ENCODE results near the gene DPH3. TPM values are rescaled to one million over a fixed set of nuclear protein-coding genes. Genes with fewer than 3 reads are reported as not detected.

DPH3 gene
- total RNA-seq, 1 donor from 2014 or later: 30.5 TPM

GRCh38 chr3:16289144-16289889 is 24.6 kb upstream of the DPH3 start:
- no peak for TF ChIP-seq CTCF (IDR thresholded peaks at IDR 0.05; ENCODE audit: insufficient read depth, low read length, poor library complexity, severe bottlenecking)
- Histone ChIP-seq H3K36me3 (ENCODE audit: control insufficient read depth, insufficient read depth, low read length) (no peaks in the 10 kb centered on the region), H3K27me3 (ENCODE audit: control insufficient read depth, insufficient read depth, low read length) (no peaks in the 10 kb centered on the region), H3K4me3 (ENCODE audit: low read depth, low read length) (no peak overlapping the region)
- no peak for DNase-seq (ENCODE audit: low read depth)

GRCh38 chr3:16288664-16289063 is 23.9 kb upstream of the DPH3 start:
- H3K27me3 ChIP-seq (ENCODE audit: control insufficient read depth, insufficient read depth, low read length): no peaks in the 10 kb centered on the region
- DNase-seq (ENCODE audit: low read depth): no peak
- no peak for TF ChIP-seq CTCF (IDR thresholded peaks at IDR 0.05; ENCODE audit: insufficient read depth, low read length, poor library complexity, severe bottlenecking)
- H3K4me3 ChIP-seq (ENCODE audit: low read depth, low read length): no peak overlapping the region
- no peaks in the 10 kb centered on the region for H3K36me3 ChIP-seq (ENCODE audit: control insufficient read depth, insufficient read depth, low read length)

DNA sequence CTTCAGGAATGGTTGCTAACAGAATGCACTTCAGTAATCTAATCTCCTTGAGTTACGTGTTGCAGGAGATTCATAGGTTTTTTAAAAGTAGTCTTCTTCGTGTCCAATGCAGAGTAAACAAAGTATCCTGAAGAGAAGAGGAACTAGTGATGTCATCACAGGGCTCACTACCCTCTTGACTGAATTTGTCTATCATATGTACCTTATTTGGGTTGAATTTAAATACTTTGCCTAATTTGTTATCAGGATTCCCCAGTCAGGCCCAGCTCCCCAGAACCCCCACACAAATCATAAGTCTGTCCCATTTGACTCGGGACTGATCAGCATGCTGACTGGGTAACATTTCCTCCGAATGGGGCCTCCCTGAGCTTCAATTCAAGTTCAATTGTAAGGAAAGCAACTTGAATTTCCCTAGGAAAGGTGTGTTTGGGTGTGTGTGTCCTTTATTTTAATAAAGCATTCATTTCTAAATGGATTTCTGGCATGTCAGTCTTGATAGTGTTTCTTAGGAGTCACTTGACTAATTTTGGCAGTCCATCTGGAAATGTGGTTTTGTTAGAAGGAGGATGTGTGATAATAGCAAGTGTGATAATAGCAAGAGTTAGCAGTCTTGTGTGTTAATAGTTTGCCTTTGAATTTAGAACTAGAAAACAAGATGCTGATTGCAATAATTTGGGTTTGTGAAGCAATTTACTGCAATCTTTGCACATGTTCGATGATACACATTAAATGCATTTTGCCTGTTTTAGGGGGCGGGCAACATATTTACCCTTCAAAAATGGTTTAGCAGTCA is 22.2 kb upstream of the DPH3 start:
- H3K4me3 ChIP-seq (ENCODE audit: low read depth, low read length): no peak overlapping the region
- no peak for TF ChIP-seq CTCF (IDR thresholded peaks at IDR 0.05; ENCODE audit: insufficient read depth, low read length, poor library complexity, severe bottlenecking)
- no peak for DNase-seq (ENCODE audit: low read depth)
- no peaks in the 10 kb centered on the region for H3K27me3 ChIP-seq (ENCODE audit: control insufficient read depth, insufficient read depth, low read length)
- no peaks in the 10 kb centered on the region for H3K36me3 ChIP-seq (ENCODE audit: control insufficient read depth, insufficient read depth, low read length)

- Histone ChIP-seq H3K27me3 (ENCODE audit: control insufficient read depth, insufficient read depth, low read length) (no peaks in the 10 kb centered on the region), H3K36me3 (ENCODE audit: control insufficient read depth, insufficient read depth, low read length) (no peaks in the 10 kb centered on the region), H3K4me3 (ENCODE audit: low read depth, low read length) (no peak overlapping the region)
- no peak for TF ChIP-seq CTCF (IDR thresholded peaks at IDR 0.05; ENCODE audit: insufficient read depth, low read length, poor library complexity, severe bottlenecking)
- no peak for DNase-seq (ENCODE audit: low read depth)
Measured at GRCh38 chr3:16286161-16286560, 21.4 kb upstream of the DPH3 start.

GRCh38 chr3:16284633-16285032 is 19.9 kb upstream of the DPH3 start:
- Histone ChIP-seq H3K27me3 (ENCODE audit: control insufficient read depth, insufficient read depth, low read length) (no peaks in the 10 kb centered on the region), H3K36me3 (ENCODE audit: control insufficient read depth, insufficient read depth, low read length) (no peaks in the 10 kb centered on the region), H3K4me3 (ENCODE audit: low read depth, low read length) (no peak overlapping the region)
- DNase-seq (ENCODE audit: low read depth): no peak
- no peak for TF ChIP-seq CTCF (IDR thresholded peaks at IDR 0.05; ENCODE audit: insufficient read depth, low read length, poor library complexity, severe bottlenecking)

All from kidney epithelial cell (primary cell).